H1 (cell line): Measurements from ENCODE around the gene RPRD2. TPM values are rescaled to one million over a fixed set of nuclear protein-coding genes. Genes with fewer than 3 reads are reported as not detected.

Source experiments
- CTCF ChIA-PET: fragments of 300-600 bp; sonication (Branson Sonifier 250); formaldehyde crosslinking; loops from one replicate; lab custom pipeline; 2021; ENCODE audit not compliant: partially characterized antibody; lab: Charles Lee
- POLR2A ChIA-PET: fragments of 300-600 bp; sonication (Branson Sonifier 250); formaldehyde crosslinking; loops from one replicate; lab custom pipeline; 2021; ENCODE audit warnings: inconsistent platforms; ENCODE audit not compliant: partially characterized antibody; lab: Charles Lee
- DNase-seq, 2 experiments: peaks; one replicate each; pipeline versions ENCODE4 v3.0.0 to v3.0.0-alpha.2; 2010 to 2022; ENCODE audit warnings: low spot score in 2 of 2, low read depth in 1 of 2, mixed read lengths in 1 of 2
- FAIRE-seq: peaks from 2 replicates; lab custom pipeline; 2011; peaks lifted over from hg19 to GRCh38; lab: Jason Lieb, UNC
- H2AFZ ChIP-seq: 2 replicates; pipeline ENCODE4 v1.8.1; 2012; ENCODE audit warnings: low read length, inconsistent platforms
- H2AK5ac ChIP-seq: 2 replicates; pipeline ENCODE4 v1.6.1; 2013; ENCODE audit warnings: low read depth, low read length
- H2BK120ac ChIP-seq: replicated peaks from 2 replicates; pipeline ENCODE3; 2013; ENCODE audit warnings: low read depth, low read length, inconsistent platforms
- H2BK12ac ChIP-seq: 2 replicates; pipeline ENCODE4 v1.6.1; 2013; ENCODE audit warnings: low read depth, low read length
- H2BK15ac ChIP-seq: 2 replicates; pipeline ENCODE4 v1.6.1; 2013; ENCODE audit warnings: low read length
- H2BK20ac ChIP-seq: 2 replicates; pipeline ENCODE4 v1.6.1; 2013; ENCODE audit warnings: low read length
- H2BK5ac ChIP-seq: 2 replicates; pipeline ENCODE4 v1.6.1; 2013; ENCODE audit warnings: low read depth, low read length
- H3K14ac ChIP-seq: 2 replicates; pipeline ENCODE4 v1.6.1; 2013; ENCODE audit warnings: inconsistent platforms; ENCODE audit not compliant: insufficient read length
- H3K18ac ChIP-seq: 2 replicates; pipeline ENCODE4 v1.6.1; 2013; ENCODE audit warnings: low read length; ENCODE audit errors: extremely low read depth
- H3K23ac ChIP-seq: 2 replicates; pipeline ENCODE4 v1.6.1; 2013; ENCODE audit warnings: inconsistent platforms; ENCODE audit not compliant: insufficient read length
- H3K23me2 ChIP-seq: 2 replicates; pipeline ENCODE4 v1.6.1; 2013; ENCODE audit warnings: low read depth, low read length
- H3K27ac ChIP-seq: 2 replicates; pipeline ENCODE4 v1.6.1; 2011; ENCODE audit warnings: low read depth, low read length, inconsistent platforms
- H3K27me3 ChIP-seq, 4 experiments: replicated peaks in 1 of 4; 1 replicate in 1 of 4; 2 replicates in 3 of 4; pipeline versions ENCODE4 v1.6.1 to v1.8.1; 2011 to 2013; ENCODE audit warnings: low read length in 3 of 4, mild to moderate bottlenecking in 3 of 4, inconsistent platforms in 2 of 4, mixed read lengths in 2 of 4, moderate library complexity in 1 of 4; ENCODE audit not compliant: control insufficient read depth in 3 of 4, insufficient read depth in 3 of 4; ENCODE audit errors: extremely low read depth in 1 of 4
- H3K36me3 ChIP-seq, 4 experiments: 2 replicates each; pipeline versions ENCODE4 v1.6.1 to v1.8.1; 2011 to 2013; ENCODE audit warnings: mild to moderate bottlenecking in 4 of 4, low read length in 3 of 4, moderate library complexity in 2 of 4, control low read depth in 1 of 4, inconsistent platforms in 1 of 4; ENCODE audit not compliant: insufficient read depth in 4 of 4, control insufficient read depth in 2 of 4
- H3K4ac ChIP-seq: replicated peaks from 2 replicates; pipeline ENCODE3; 2013; ENCODE audit warnings: low read length, low read depth, mixed read lengths, inconsistent platforms; ENCODE audit not compliant: insufficient read length
- H3K4me1 ChIP-seq, 4 experiments: replicated peaks in 1 of 4; 1 replicate in 1 of 4; 2 replicates in 3 of 4; pipeline versions ENCODE4 v1.6.1 to v1.8.1; 2011 to 2013; ENCODE audit warnings: low read length in 3 of 4, inconsistent platforms in 2 of 4, mixed read lengths in 1 of 4; ENCODE audit not compliant: insufficient read depth in 4 of 4, control insufficient read depth in 3 of 4
- H3K4me2 ChIP-seq, 2 experiments: 2 replicates each; pipeline versions ENCODE4 v1.6.1 to v1.8.1; 2011 to 2013; ENCODE audit warnings: low read depth in 2 of 2, low read length in 2 of 2, control low read depth in 1 of 2, inconsistent platforms in 1 of 2, mild to moderate bottlenecking in 1 of 2; ENCODE audit not compliant: insufficient read depth in 1 of 2
- H3K4me3 ChIP-seq, 4 experiments: fragments of 200-600, 300-600 bp in 1 of 4; sonication (generic), shearing (Covaris generic), sonication (Bioruptor Twin) in 1 of 4; 2 replicates each; pipeline versions ENCODE4 v1.5.1 to v1.8.1; 2011 to 2016; ENCODE audit warnings: low read length in 4 of 4, low read depth in 3 of 4, control low read depth in 2 of 4, inconsistent platforms in 2 of 4, mild to moderate bottlenecking in 2 of 4, mixed read lengths in 1 of 4, moderate library complexity in 1 of 4; ENCODE audit not compliant: insufficient read depth in 2 of 4; ENCODE audit errors: extremely low read depth in 1 of 4
- H3K56ac ChIP-seq: replicated peaks from 2 replicates; pipeline ENCODE3; 2013; ENCODE audit warnings: low read depth, mild to moderate bottlenecking, mixed read lengths, low read length, inconsistent platforms; ENCODE audit not compliant: insufficient read length
- H3K79me1 ChIP-seq: 2 replicates; pipeline ENCODE4 v1.6.1; 2013; ENCODE audit warnings: low read depth, low read length, control low read depth
- H3K79me2 ChIP-seq, 2 experiments: 2 replicates each; pipeline versions ENCODE4 v1.6.1 to v1.8.1; 2012 to 2013; ENCODE audit warnings: low read length in 2 of 2, mild to moderate bottlenecking in 2 of 2, inconsistent platforms in 1 of 2; ENCODE audit not compliant: insufficient read depth in 2 of 2, control insufficient read depth in 1 of 2
- H3K9ac ChIP-seq, 4 experiments: replicated peaks in 1 of 4; 1 replicate in 1 of 4; 2 replicates in 3 of 4; pipeline versions ENCODE4 v1.6.1 to v1.8.1; 2011 to 2013; ENCODE audit warnings: low read depth in 3 of 4, low read length in 3 of 4, control low read depth in 2 of 4, mild to moderate bottlenecking in 2 of 4, moderate library complexity in 2 of 4, inconsistent platforms in 1 of 4; ENCODE audit errors: extremely low read depth in 1 of 4
- H3K9me3 ChIP-seq, 2 experiments: 2 replicates each; pipeline versions ENCODE4 v1.6.1 to v1.8.1; 2012 to 2013; ENCODE audit warnings: mild to moderate bottlenecking in 2 of 2, moderate library complexity in 2 of 2, control low read depth in 1 of 2, inconsistent platforms in 1 of 2, low read depth in 1 of 2, low read length in 1 of 2, mixed read lengths in 1 of 2; ENCODE audit not compliant: insufficient read depth in 2 of 2
- H4K20me1 ChIP-seq, 2 experiments: replicated peaks in 1 of 2; 2 replicates each; pipeline versions ENCODE3 to v1.8.1; 2011 to 2013; ENCODE audit warnings: inconsistent platforms in 2 of 2, low read length in 2 of 2, mild to moderate bottlenecking in 1 of 2; ENCODE audit not compliant: insufficient read depth in 2 of 2, control insufficient read depth in 1 of 2
- H4K5ac ChIP-seq: 2 replicates; pipeline ENCODE4 v1.6.1; 2013; ENCODE audit warnings: low read length, low read depth, mixed read lengths, inconsistent platforms; ENCODE audit not compliant: insufficient read length
- H4K8ac ChIP-seq: 2 replicates; pipeline ENCODE4 v1.8.0; 2013; ENCODE audit warnings: mild to moderate bottlenecking, moderate library complexity, low read length, inconsistent platforms; ENCODE audit not compliant: insufficient read depth; ENCODE audit errors: extremely low read depth
- H4K91ac ChIP-seq: replicated peaks from 2 replicates; pipeline ENCODE3; 2013; ENCODE audit warnings: low read length, mixed read lengths, inconsistent platforms; ENCODE audit not compliant: insufficient read length
- CHD2 ChIP-seq: IDR thresholded peaks from 2 replicates; pipeline ENCODE4 v1.6.1; 2012; ENCODE audit warnings: low read length, improper control_type of control experiment
- EZH2 ChIP-seq: fragments of 200-600 bp; sonication (generic); IDR thresholded peaks from 2 replicates; pipeline ENCODE4 v1.7.1; 2012; ENCODE audit warnings: low read depth, mild to moderate bottlenecking, moderate library complexity, low read length, inconsistent platforms; ENCODE audit not compliant: severe bottlenecking
- JUND ChIP-seq: IDR thresholded peaks from 2 replicates; pipeline ENCODE4 v1.6.1; 2011; ENCODE audit warnings: mild to moderate bottlenecking, improper control_type of control experiment, low read length
- RAD21 ChIP-seq, 2 experiments: IDR thresholded peaks in 1 of 2; conservative IDR thresholded peaks in 1 of 2; 2 replicates each; pipeline ENCODE4 v1.6.1; 2011; ENCODE audit warnings: low read depth in 2 of 2, low read length in 2 of 2, improper control_type of control experiment in 1 of 2, inconsistent platforms in 1 of 2, mild to moderate bottlenecking in 1 of 2, moderate library complexity in 1 of 2
- RBBP5 ChIP-seq: IDR thresholded peaks from 2 replicates; pipeline ENCODE4 v1.7.1; 2012; ENCODE audit warnings: low read depth, mild to moderate bottlenecking, inconsistent platforms, low read length, moderate library complexity, borderline replicate concordance
- SP1 ChIP-seq: IDR thresholded peaks from 2 replicates; pipeline ENCODE4 v1.6.1; 2011; ENCODE audit warnings: low read depth, low read length
- TAF1 ChIP-seq: IDR thresholded peaks from 2 replicates; pipeline ENCODE4 v1.6.1; 2011; ENCODE audit warnings: mild to moderate bottlenecking, low read depth, low read length
- USF2 ChIP-seq: IDR thresholded peaks from 2 replicates; pipeline ENCODE4 v1.6.1; 2011; ENCODE audit warnings: low read length, improper control_type of control experiment
- WGBS, 2 experiments: shearing (Covaris generic) in 1 of 2; methylation state at CpG; one replicate each; pipeline versions ENCODE4 v1.1.6 to v1.1.7; 2013 to 2015; ENCODE audit warnings: low lambda C conversion rate in 2 of 2, mixed read lengths in 2 of 2, inconsistent platforms in 1 of 2, low coverage in 1 of 2, missing lambda C conversion rate in 1 of 2; ENCODE audit not compliant: insufficient replicate concordance in 2 of 2, insufficient coverage in 1 of 2, insufficient read length in 1 of 2; ENCODE audit errors: extremely low coverage in 1 of 2, missing lambda C conversion rate in 1 of 2; 5-methylcytosine and 5-hydroxymethylcytosine counted together
- polyA plus RNA-seq, 7 experiments: library from polyadenylated mRNA; depleted of rRNA in 3 of 7; stranded (reverse) in 5 of 7; unstranded in 2 of 7; fragments of >200 nt in 5 of 7; fragments of 200-250 nt in 2 of 7; gene quantifications; 1 replicate in 5 of 7; 2 replicates in 1 of 7; 4 replicates in 1 of 7; pipeline versions ENCODE4 v1.2.1 to v1.2.3, GENCODE V29; 2011 to 2013; ENCODE audit warnings: missing spikeins in 2 of 7, mixed read lengths in 2 of 7
- total RNA-seq: library from RNA; stranded (reverse); fragmentation: NEBNext Ultra II Directional; extraction: Animal tissue kit (Norgen Biotek cat#: 25700); gene quantifications from 2 replicates; pipeline ENCODE4 v1.2.1, GENCODE V29; 2021

The RPRD2 gene
- total and polyA plus RNA-seq, 2 of the 8 experiments (the other 6 are each of a cell fraction or from before 2014, with no cell fraction given): 14.4 to 32.4 TPM

GRCh38 chr1:150477733-150478132 is 113.8 kb downstream of the RPRD2 start:
- ChIA-PET POLR2A (interaction anchor here (0.6 kb wide), 4 partner anchors 31 to 550 kb away, joined by 3 to 7 read pairs (median 4); no protein-coding TSS in a partner anchor), CTCF (interaction anchor here (0.6 to 0.7 kb wide), 2 partner anchors 20 to 39 kb away, joined by 3 read pairs; no protein-coding TSS in a partner anchor)
- no peaks in the 10 kb centered on the region for H3K27me3 ChIP-seq
- H2BK15ac ChIP-seq: no peak overlapping the region
- no peak overlapping the region for H3K14ac ChIP-seq
- H4K91ac ChIP-seq: no peak overlapping the region
- no peaks in the 10 kb centered on the region for H3K9me3 ChIP-seq
- no peak overlapping the region for H3K4me3 ChIP-seq
- H3K79me2 ChIP-seq: no peaks in the 10 kb centered on the region
- H3K79me1 ChIP-seq: no peaks in the 10 kb centered on the region
- H4K5ac ChIP-seq: no peak overlapping the region
- H3K23me2 ChIP-seq: no peaks in the 10 kb centered on the region
- H2BK20ac ChIP-seq: no peak overlapping the region
- no peak overlapping the region for H3K23ac ChIP-seq
- DNase-seq: no peak
- no peak overlapping the region for H2BK120ac ChIP-seq
- H2AFZ ChIP-seq: no peak overlapping the region
- no peak overlapping the region for H2AK5ac ChIP-seq
- 80% methylated on average over 4 of the region's 4 CpGs; no CpG with 5 or more reads in 1 of the 2 experiments for WGBS, 2 experiments
- H3K27ac ChIP-seq: no peak overlapping the region
- H3K9ac ChIP-seq: no peak overlapping the region
- peaks cover 0 to 3% (median 2%) of the 10 kb centered on the region in 4 experiments; a peak in 3 of 7 replicates for H3K4me1 ChIP-seq
- no peak overlapping the region for H3K56ac ChIP-seq
- TF ChIP-seq SP1: no peak
- no peak for TF ChIP-seq EZH2
- no peak for TF ChIP-seq JUND
- TF ChIP-seq RAD21 (IDR thresholded peaks at IDR 0.05 in 1 of 2, conservative IDR thresholded peaks at IDR 0.05 in 1 of 2; ENCODE audit: low read depth in 2 of 2, low read length in 2 of 2): no peak
- TF ChIP-seq CHD2: no peak
- TF ChIP-seq TAF1: no peak
- no peak for TF ChIP-seq USF2
- TF ChIP-seq RBBP5: no peak
- H3K36me3 ChIP-seq: peaks cover 0 to 1% (median 0%) of the 10 kb centered on the region in 4 experiments; a peak in 1 of 8 replicates
- no peak overlapping the region for H2BK5ac ChIP-seq
- H3K4ac ChIP-seq: no peak overlapping the region
- no peak overlapping the region for H4K8ac ChIP-seq
- peaks cover 0 to 2% of the 10 kb centered on the region in 2 experiments for H4K20me1 ChIP-seq
- H2BK12ac ChIP-seq: no peak overlapping the region
- FAIRE-seq: no peak
- no peak overlapping the region for H3K18ac ChIP-seq
- H3K4me2 ChIP-seq: no peak overlapping the region
